ENCODE results near the gene MCOLN1. TPM values are rescaled to one million over a fixed set of nuclear protein-coding genes. Genes with fewer than 3 reads are reported as not detected.

The MCOLN1 gene
- total RNA-seq, 1 donor from 2014 or later: 5.4 TPM

GRCh38 chr19:7541828-7542443 lies 19.5 kb downstream of the MCOLN1 start:
- no peak for DNase-seq (ENCODE audit: low read depth in 2 of 2)

GRCh38 chr19:7542556-7543348 lies 20.3 kb downstream of the MCOLN1 start:
- no peak for DNase-seq (ENCODE audit: low read depth in 2 of 2)

- DNase-seq (ENCODE audit: low read depth in 2 of 2): no peak
These were observed 22.2 kb downstream of the MCOLN1 start for GRCh38 chr19:7544626-7545025.

GRCh38 chr19:7545300-7545699 lies 22.9 kb downstream of the MCOLN1 start:
- DNase-seq (ENCODE audit: low read depth in 2 of 2): no peak

- DNase-seq (ENCODE audit: low read depth in 2 of 2): no peak
These were observed 23.5 kb downstream of the MCOLN1 start for GRCh38 chr19:7545904-7546303.

GRCh38 chr19:7547159-7547558 lies 24.7 kb downstream of the MCOLN1 start:
- no peak for DNase-seq (ENCODE audit: low read depth in 2 of 2)

GRCh38 chr19:7549429-7550148 lies 27.2 kb downstream of the MCOLN1 start:
- DNase-seq (ENCODE audit: low read depth in 2 of 2): no peak

- no peak for DNase-seq (ENCODE audit: low read depth in 2 of 2)
These were observed 27.8 kb downstream of the MCOLN1 start for GRCh38 chr19:7550169-7550770.

GRCh38 chr19:7550987-7551761 lies 28.8 kb downstream of the MCOLN1 start:
- DNase-seq (ENCODE audit: low read depth in 2 of 2): peak in 1 of 2 donors; percentile 68

GRCh38 chr19:7552781-7553180 lies 30.4 kb downstream of the MCOLN1 start:
- DNase-seq (ENCODE audit: low read depth in 2 of 2): no peak

GRCh38 chr19:7554565-7554964 lies 32.1 kb downstream of the MCOLN1 start:
- DNase-seq (ENCODE audit: low read depth in 2 of 2): no peak

GRCh38 chr19:7554990-7555864 lies 32.8 kb downstream of the MCOLN1 start:
- DNase-seq (ENCODE audit: low read depth in 2 of 2): no peak

GRCh38 chr19:7556696-7557315 lies 34.4 kb downstream of the MCOLN1 start:
- DNase-seq (ENCODE audit: low read depth in 2 of 2): no peak

GRCh38 chr19:7558667-7559066 lies 36.2 kb downstream of the MCOLN1 start:
- DNase-seq (ENCODE audit: low read depth in 2 of 2): no peak

GRCh38 chr19:7559102-7559501 lies 36.7 kb downstream of the MCOLN1 start:
- DNase-seq (ENCODE audit: low read depth in 2 of 2): no peak

- DNase-seq (ENCODE audit: low read depth in 2 of 2): no peak
These were observed 37.8 kb downstream of the MCOLN1 start for GRCh38 chr19:7560255-7560654.

GRCh38 chr19:7561325-7561724 lies 38.9 kb downstream of the MCOLN1 start:
- DNase-seq (ENCODE audit: low read depth in 2 of 2): no peak

- DNase-seq (ENCODE audit: low read depth in 2 of 2): peak in 1 of 2 donors; percentile 17
These were observed 40.4 kb downstream of the MCOLN1 start for GRCh38 chr19:7562646-7563393.

GRCh38 chr19:7564866-7565265 lies 42.4 kb downstream of the MCOLN1 start:
- DNase-seq (ENCODE audit: low read depth in 2 of 2): no peak
